GM12878 (cell line): ENCODE data around the gene ETV6. TPM values are rescaled to one million over a fixed set of nuclear protein-coding genes. Genes with fewer than 3 reads are reported as not detected.

Experiments
- ATAC-seq: fragments of 200-7000 bp; cut with Tn5 transposase; 3 replicates; pipeline ENCODE4 v1.9.1; 2020; ENCODE audit warnings: mild to moderate bottlenecking, moderate library complexity
- BruUV-seq: library from RNA; stranded (reverse); fragments of 400-500 nt; replicated peaks from 2 replicates; lab custom pipeline; 2021; lab: Mats Ljungman, UMichigan
- CTCF ChIA-PET: fragments of 300-600 bp; sonication (Branson Sonifier 250); formaldehyde crosslinking; extraction: SDS; loops from one replicate; lab custom pipeline; 2021; ENCODE audit warnings: inconsistent platforms; lab: Yijun Ruan, JAX
- POLR2A ChIA-PET: fragments of 350-600 bp; formaldehyde crosslinking; extraction: SDS; loops from one replicate; lab custom pipeline; 2021; ENCODE audit warnings: inconsistent platforms; lab: Charles Lee
- RAD21 ChIA-PET: fragments of 300-600 bp; sonication (Branson Sonifier 250); formaldehyde crosslinking; loops from one replicate; lab custom pipeline; 2023; ENCODE audit warnings: antibody characterized with exemption; ENCODE audit not compliant: unreplicated experiment; lab: Charles Lee
- SMC1A ChIA-PET: fragments of 300-600 bp; sonication (Branson Sonifier 250); formaldehyde crosslinking; loops from one replicate; lab custom pipeline; 2023; ENCODE audit not compliant: unreplicated experiment, uncharacterized antibody; lab: Charles Lee
- DNase-seq: peaks from one replicate; pipeline ENCODE4 v3.0.0-alpha.2; 2011; ENCODE audit warnings: low read depth, low spot score
- FAIRE-seq: peaks from 3 replicates; lab custom pipeline; 2011; peaks lifted over from hg19 to GRCh38; lab: Jason Lieb, UNC
- H2AFZ ChIP-seq: 2 replicates; pipeline ENCODE4 v1.6.0; 2011; ENCODE audit warnings: low read depth, low read length, control low read depth; ENCODE audit not compliant: control insufficient read depth
- H3K27ac ChIP-seq: 2 replicates; pipeline ENCODE4 v1.5.1; 2011; ENCODE audit warnings: control low read depth; ENCODE audit not compliant: control insufficient read depth, insufficient read depth
- H3K27me3 ChIP-seq, 2 experiments: replicated peaks in 1 of 2; 2 replicates each; pipeline versions ENCODE4 v1.6.0 to v1.6.1; 2011; ENCODE audit warnings: low read length in 1 of 2; ENCODE audit not compliant: control insufficient read depth in 2 of 2, insufficient read depth in 2 of 2
- H3K36me3 ChIP-seq, 2 experiments: 2 replicates each; pipeline ENCODE4 v1.5.1; 2011; ENCODE audit warnings: low read length in 1 of 2; ENCODE audit not compliant: control insufficient read depth in 2 of 2, insufficient read depth in 2 of 2
- H3K4me1 ChIP-seq: 2 replicates; pipeline ENCODE4 v1.6.1; 2011; ENCODE audit warnings: mild to moderate bottlenecking, low read length, moderate library complexity, mixed read lengths; ENCODE audit not compliant: control insufficient read depth, insufficient read depth
- H3K4me2 ChIP-seq: 2 replicates; pipeline ENCODE4 v1.6.0; 2011; ENCODE audit warnings: control low read depth; ENCODE audit not compliant: control insufficient read depth, insufficient read depth
- H3K4me3 ChIP-seq: fragments of 200-600 bp; sonication (generic); 2 replicates; pipeline ENCODE4 v1.5.1; 2016
- H3K79me2 ChIP-seq: 2 replicates; pipeline ENCODE4 v1.6.0; 2011; ENCODE audit warnings: low read length; ENCODE audit not compliant: control insufficient read depth, insufficient read depth
- H3K9ac ChIP-seq: 2 replicates; pipeline ENCODE4 v1.8.0; 2011; ENCODE audit warnings: low read length, control low read depth, mixed read lengths; ENCODE audit not compliant: control insufficient read depth, insufficient read depth
- H3K9me3 ChIP-seq: replicated peaks from 3 replicates; pipeline ENCODE4 v1.5.1; 2011; ENCODE audit warnings: mild to moderate bottlenecking, low read length; ENCODE audit not compliant: control insufficient read depth, insufficient read depth
- H4K20me1 ChIP-seq: 2 replicates; pipeline ENCODE4 v1.6.0; 2011; ENCODE audit not compliant: control insufficient read depth, insufficient read depth
- CBFB ChIP-seq: IDR thresholded peaks from 2 replicates; pipeline ENCODE4 v1.6.1; 2016; ENCODE audit warnings: antibody characterized with exemption, low read depth
- CBX5 ChIP-seq: sonication (generic); IDR thresholded peaks from 2 replicates; pipeline ENCODE4 v1.6.1; 2016; ENCODE audit warnings: low read depth, moderate library complexity, mild to moderate bottlenecking, inconsistent platforms
- NFIC ChIP-seq: IDR thresholded peaks from 2 replicates; pipeline ENCODE4 v1.6.1; 2012; ENCODE audit warnings: low read depth, mild to moderate bottlenecking, inconsistent platforms, low read length, moderate library complexity
- NR2C1 ChIP-seq: fragments of 450-650 bp; IDR thresholded peaks from 2 replicates; pipeline ENCODE4 v1.6.1; 2017; ENCODE audit warnings: antibody characterized with exemption, mild to moderate bottlenecking, moderate library complexity
- NRF1 ChIP-seq: conservative IDR thresholded peaks from 2 replicates; pipeline ENCODE4 v1.6.1; 2011; ENCODE audit warnings: mild to moderate bottlenecking, low read depth, low read length, improper control_type of control experiment
- TBL1XR1 ChIP-seq: IDR thresholded peaks from 2 replicates; pipeline ENCODE4 v1.6.1; 2012; ENCODE audit warnings: low read depth, low read length, improper control_type of control experiment
- ZNF274 ChIP-seq: IDR thresholded peaks from one replicate; pipeline ENCODE4 v1.8.0; 2011; ENCODE audit not compliant: insufficient read length, insufficient read depth
- WGBS: methylation state at CpG from one replicate; pipeline ENCODE4 v1.1.6; 2016; ENCODE audit warnings: low lambda C conversion rate; ENCODE audit not compliant: insufficient replicate concordance, insufficient coverage; ENCODE audit errors: missing lambda C conversion rate; 5-methylcytosine and 5-hydroxymethylcytosine counted together
- in situ Hi-C: fragments of 300-500 bp; cut with MboI; formaldehyde crosslinking; loops from 9 replicates; pipeline ENCODE4 v1.14.3; 2018; ENCODE audit warnings: mixed read lengths
- intact Hi-C: fragments of 100-400 bp; cut with micrococcal nuclease; formaldehyde crosslinking; loops from one replicate; pipeline ENCODE4 v1.14.2; 2022; ENCODE audit not compliant: unreplicated experiment
- polyA plus RNA-seq, 11 experiments: library from polyadenylated mRNA; depleted of rRNA in 4 of 11; unstranded in 6 of 11; stranded (reverse) in 5 of 11; fragments of >200 nt; fragmentation: Nextera tagmentation in 4 of 11; fragmentation: Illumina TruSeq in 1 of 11; extraction: Ambion mirVana in 4 of 11; extraction: Trizol in 1 of 11; gene quantifications; 1 replicate in 1 of 11; 2 replicates in 10 of 11; pipeline versions ENCODE4 v1.2.1 to v1.2.3, GENCODE V29; 2011 to 2016; ENCODE audit warnings: inconsistent platforms in 2 of 11, missing spikeins in 2 of 11, low read depth in 1 of 11
- total RNA-seq, 4 experiments: library from RNA; depleted of rRNA in 3 of 4; stranded (reverse); fragments of >200 nt in 3 of 4; fragmentation: Illumina TruSeq in 1 of 4; extraction: Trizol in 1 of 4; gene quantifications; 2 replicates each; pipeline versions ENCODE4 v1.2.1 to v1.2.3, GENCODE V29; 2013 to 2021
- TF ChIP-seq, protein P1 (sequence below): fragments of 150-350 bp; IDR thresholded peaks from 2 replicates; pipeline ENCODE4 v1.6.1; 2014; ENCODE audit warnings: mild to moderate bottlenecking, low read depth, low read length

ETV6 gene
- total and polyA plus RNA-seq, 10 of the 15 experiments (the other 5 are each of a cell fraction or from before 2014, with no cell fraction given), result 6.6 to 74.8 (median 24.6) TPM

DNA sequence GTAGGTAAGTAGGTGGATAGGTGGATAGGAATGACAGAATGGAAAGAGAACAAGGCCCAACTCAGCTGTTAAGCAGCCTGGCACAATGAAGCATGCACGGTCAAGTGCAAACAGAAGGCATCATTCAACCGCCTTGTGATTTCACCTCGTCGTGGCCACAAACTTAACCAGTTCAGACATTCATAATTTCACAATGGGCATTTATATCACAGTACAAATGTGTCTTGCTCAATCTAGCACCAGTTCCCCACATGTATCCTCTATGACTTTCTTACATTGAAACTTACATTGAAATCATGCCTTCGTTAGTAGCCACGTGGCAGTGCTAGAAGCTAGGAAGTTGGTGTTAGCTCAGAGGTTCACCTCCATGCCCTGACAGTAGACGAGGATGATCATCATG is 207.5 kb downstream of the ETV6 start:
- H2AFZ ChIP-seq, result no peak overlapping the region
- no peak for FAIRE-seq
- no peak overlapping the region for H3K27ac ChIP-seq
- ChIA-PET CTCF (interaction anchor here (0.9 to 1.9 kb wide), 5 partner anchors 14 to 182 kb away, joined by 3 to 6 read pairs (median 4); no protein-coding TSS in a partner anchor), SMC1A (interaction anchor here (0.9 to 1.5 kb wide), 7 partner anchors 10 to 181 kb away, joined by 3 to 5 read pairs (median 3); no protein-coding TSS in a partner anchor), RAD21 (interaction anchor here (0.9 kb wide), 1 partner anchor 20 kb away, joined by 4 read pairs; no protein-coding TSS in a partner anchor), POLR2A (no interaction called here)
- no peak for DNase-seq
- H3K9ac ChIP-seq, result no peak overlapping the region
- intact Hi-C loops (no loop called here), in situ Hi-C loops (no loop called here)
- no peak for TF ChIP-seq CBX5
- TF ChIP-seq NR2C1, result no peak
- TF ChIP-seq CBFB, result no peak
- no peak for TF ChIP-seq TBL1XR1
- no peak for TF ChIP-seq ZNF274
- no peak for TF ChIP-seq NFIC
- TF ChIP-seq, protein P1, sequence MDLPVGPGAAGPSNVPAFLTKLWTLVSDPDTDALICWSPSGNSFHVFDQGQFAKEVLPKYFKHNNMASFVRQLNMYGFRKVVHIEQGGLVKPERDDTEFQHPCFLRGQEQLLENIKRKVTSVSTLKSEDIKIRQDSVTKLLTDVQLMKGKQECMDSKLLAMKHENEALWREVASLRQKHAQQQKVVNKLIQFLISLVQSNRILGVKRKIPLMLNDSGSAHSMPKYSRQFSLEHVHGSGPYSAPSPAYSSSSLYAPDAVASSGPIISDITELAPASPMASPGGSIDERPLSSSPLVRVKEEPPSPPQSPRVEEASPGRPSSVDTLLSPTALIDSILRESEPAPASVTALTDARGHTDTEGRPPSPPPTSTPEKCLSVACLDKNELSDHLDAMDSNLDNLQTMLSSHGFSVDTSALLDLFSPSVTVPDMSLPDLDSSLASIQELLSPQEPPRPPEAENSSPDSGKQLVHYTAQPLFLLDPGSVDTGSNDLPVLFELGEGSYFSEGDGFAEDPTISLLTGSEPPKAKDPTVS, result no peak
- no peak for TF ChIP-seq NRF1
- H3K9me3 ChIP-seq, result no peaks in the 10 kb centered on the region
- peaks cover 18 to 49% of the 10 kb centered on the region in 2 experiments for H3K36me3 ChIP-seq
- no peaks in the 10 kb centered on the region for H3K27me3 ChIP-seq
- H3K79me2 ChIP-seq, result no peaks in the 10 kb centered on the region; the same call in 1 of the 2 replicates
- TSS peak; percentile 29 for BruUV-seq
- 75% methylated on average over 7 of the region's 7 CpGs for WGBS
- H3K4me2 ChIP-seq, result no peak overlapping the region
- ATAC-seq, result no peak
- H3K4me3 ChIP-seq, result no peak overlapping the region
- H4K20me1 ChIP-seq, result no peaks in the 10 kb centered on the region
- peaks cover 12% of the 10 kb centered on the region for H3K4me1 ChIP-seq
